CD4-positive, alpha-beta T cell treated with Interleukin-12 subunit alpha and Interleukin-12 subunit beta, for 1 hour (primary cell): ENCODE results near the gene KLHL26.

ENCODE experiments used
- DNase-seq: peaks from one replicate; pipeline ENCODE4 v3.0.0-alpha.2; 2020

KLHL26 gene

DNA sequence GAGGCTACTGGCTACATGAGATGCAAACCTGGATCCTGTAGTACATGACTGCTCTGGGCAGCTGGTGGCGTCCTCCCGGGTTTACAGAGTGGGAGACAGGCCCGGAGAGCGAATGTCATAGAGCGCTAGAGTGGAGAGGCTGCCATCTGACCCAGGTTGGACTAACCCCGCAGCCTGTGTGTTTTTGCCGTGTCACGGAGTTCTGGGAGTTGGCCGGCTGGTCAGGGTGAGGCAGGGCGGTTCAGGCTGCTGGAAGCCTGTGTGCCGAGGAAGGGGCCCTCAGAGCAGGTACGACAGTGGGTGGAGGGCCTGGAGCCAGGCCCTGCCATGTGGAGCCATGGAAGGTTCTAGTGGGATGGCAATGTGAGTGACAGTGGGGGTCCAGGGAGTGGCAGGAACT, 59.2 kb downstream of the KLHL26 start:
- DNase-seq = no peak

DNA sequence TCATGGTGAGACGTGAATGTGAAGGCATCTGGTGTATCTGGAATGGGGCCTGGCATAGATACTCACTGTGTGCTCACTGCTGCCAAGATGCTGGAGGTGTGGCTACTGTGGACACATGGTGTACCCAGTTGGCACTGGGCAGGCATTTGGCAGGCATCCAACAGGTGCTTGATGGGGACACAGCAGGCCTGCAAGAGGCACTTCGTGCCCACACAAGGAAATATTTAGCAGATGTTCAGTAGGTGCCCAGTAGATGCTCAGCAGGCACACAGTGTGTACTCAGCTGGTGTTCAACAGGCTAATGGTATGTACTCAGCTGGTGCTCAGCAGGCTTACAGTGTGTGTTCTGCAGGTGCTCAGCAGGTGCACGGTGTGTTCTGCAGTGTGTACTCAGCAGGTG, 60.9 kb downstream of the KLHL26 start:
- no peak for DNase-seq

DNA sequence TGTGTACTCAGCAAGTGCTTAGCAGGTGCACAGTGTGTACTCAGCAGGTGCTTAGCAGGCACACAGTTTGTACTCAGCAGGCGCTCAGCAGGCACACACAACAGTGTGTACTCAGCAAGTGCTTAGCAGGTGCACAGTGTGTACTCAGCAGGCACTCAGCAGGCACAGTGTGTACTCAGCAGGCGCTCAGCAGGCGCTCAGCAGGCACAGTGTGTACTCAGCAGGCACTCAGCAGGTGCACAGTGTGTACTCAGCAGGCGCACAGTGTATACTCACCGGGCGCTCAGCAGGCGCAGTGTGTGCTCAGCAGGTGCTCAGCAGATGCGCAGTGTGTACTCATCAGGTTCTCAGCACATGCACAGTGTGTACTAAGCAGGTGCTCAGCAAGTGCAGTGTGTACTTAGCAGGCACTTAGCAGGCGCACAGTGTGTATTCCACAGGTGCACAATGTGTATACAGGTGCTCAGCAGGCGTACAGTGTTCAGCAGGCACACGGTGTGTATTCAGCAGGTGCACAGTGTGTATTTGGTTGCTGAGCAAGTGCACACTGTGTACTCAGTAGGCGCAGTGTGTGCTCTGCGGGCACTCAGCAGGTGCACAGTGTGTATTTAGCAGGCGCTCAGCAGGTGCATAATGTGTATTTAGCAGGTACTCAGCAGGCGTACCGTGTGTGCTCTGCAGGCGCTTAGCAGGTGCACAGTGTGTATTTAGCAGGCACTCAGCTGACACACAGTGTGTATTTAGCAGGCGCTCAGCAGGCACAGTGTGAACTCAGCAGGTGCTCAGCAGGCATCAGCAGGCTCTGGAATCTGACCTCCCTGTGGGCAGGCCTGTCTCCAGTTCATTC, 61.7 kb downstream of the KLHL26 start:
- no peak for DNase-seq

DNA sequence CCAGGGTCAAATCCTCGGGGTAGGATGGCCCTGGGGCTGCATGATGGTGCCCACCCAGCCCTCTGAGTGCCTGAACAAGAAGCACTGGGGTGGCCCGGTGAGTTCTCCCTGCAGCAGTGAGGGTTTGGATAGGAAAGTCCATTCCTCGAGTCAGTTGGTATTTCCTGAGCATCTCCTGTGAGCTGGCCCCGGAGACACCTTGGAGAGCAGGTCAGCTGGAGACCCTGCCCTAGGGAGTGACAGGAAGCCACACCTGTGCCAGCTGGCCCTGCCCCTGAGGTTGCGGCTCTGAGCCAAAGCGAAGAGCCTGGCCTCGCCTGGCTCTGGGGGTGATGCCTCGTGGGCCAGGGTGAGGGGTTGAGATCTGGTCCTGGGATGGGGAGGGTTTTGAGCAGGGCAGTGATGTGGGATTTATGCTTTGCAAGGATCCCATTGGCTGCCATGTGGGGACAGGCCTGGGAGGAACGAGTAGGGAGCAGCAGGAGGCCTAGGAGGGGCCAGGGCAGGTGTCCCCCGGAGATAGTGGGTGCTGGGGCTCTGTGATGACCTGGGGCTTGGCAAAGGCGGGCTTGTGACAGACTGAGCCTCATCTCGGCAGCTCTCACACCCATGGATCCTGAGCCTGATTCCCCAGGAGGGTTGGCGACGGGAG, 62.7 kb downstream of the KLHL26 start:
- DNase-seq = peak; percentile 6

DNA sequence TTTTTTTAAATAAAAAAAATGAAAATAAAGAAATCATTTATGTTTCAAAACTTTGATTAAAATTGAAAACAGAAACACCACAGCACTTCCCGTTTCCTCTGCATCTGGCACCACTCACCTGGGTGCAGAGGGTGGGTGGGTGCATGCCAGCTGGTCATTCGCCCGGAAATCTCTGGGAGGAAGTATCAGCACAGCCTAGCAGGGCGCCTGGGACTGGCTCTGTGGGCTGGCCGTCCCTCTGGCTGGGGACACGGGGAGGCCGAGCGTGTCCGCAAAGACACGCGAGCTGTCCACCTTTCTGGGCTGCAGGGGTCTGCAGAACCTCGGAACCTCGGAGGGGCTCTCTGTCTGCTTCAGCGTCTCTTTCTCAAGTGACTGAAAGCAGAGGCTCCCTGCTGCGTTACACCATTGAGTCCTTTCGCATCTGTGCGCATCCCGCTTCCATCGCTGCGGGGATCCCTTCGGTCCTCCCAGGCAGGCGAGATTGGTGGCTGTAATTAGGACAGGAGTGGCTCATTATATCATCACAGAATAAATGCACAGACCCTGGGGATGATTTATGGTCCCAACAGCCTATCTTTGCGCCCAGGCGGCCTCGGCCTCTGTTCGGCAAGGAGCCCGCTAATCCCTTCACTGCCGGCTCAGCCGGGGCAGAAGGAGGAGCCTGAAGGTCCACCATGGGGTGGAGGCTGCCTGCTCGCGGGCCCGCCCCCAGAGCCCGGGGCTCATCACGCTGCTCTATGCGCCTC, 63.8 kb downstream of the KLHL26 start:
- peak; percentile 68 for DNase-seq

DNA sequence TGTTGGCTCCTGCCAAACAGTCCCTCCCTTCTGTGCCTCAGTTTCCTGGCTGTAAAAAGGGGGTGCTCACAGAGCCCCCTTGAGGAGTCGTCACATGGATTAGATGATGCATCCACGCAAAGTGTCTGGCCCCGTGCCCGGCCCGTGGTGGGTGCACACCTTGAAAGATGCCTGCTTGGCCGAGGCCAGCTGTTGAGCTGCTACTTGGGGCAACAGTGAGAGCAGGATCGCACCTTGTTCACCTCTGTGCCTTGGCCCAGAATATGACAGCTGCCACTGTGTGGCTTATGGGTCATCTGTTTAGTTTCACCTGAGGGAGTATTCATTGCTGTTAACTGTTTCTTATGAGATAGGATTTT, 64.4 kb downstream of the KLHL26 start:
- DNase-seq = no peak

DNA sequence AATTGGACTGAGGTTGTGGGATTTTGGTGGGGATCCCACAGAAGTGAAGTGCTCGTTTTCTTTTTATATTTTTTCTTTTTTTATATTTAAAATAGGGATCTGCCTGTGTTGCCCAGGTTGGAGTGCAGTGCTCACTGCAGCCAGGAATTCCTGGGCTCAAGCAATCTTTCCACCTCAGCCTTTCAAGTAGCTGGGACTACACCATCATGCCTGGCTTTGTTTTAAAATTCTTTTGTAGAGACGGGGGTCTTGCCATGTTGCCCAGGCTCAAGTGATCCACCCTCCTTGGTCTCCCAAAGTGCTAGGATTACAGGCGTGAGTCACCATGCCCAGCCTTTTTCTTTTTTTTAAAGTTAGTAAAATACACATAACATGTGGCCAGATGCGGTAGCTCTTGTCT, 67.2 kb downstream of the KLHL26 start:
- DNase-seq = no peak

DNA sequence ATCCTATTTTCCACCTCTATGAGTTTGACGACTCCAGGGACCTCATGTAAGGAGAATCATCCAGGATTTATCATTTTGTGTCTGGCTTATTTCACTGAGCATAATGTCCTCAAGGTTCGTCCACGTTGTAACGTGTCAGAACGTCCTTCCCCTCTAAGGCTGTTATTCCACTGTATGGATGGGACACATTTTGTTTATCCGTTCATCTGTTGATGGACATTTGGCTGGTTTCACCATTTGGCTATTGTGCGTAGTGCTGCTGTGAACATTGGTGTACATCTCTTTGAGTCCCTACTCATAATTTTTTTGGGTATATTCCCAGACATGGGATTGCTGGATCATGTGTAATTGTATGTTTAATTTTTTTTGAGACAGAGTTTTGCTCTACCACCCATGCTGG, 68.1 kb downstream of the KLHL26 start:
- no peak for DNase-seq

DNA sequence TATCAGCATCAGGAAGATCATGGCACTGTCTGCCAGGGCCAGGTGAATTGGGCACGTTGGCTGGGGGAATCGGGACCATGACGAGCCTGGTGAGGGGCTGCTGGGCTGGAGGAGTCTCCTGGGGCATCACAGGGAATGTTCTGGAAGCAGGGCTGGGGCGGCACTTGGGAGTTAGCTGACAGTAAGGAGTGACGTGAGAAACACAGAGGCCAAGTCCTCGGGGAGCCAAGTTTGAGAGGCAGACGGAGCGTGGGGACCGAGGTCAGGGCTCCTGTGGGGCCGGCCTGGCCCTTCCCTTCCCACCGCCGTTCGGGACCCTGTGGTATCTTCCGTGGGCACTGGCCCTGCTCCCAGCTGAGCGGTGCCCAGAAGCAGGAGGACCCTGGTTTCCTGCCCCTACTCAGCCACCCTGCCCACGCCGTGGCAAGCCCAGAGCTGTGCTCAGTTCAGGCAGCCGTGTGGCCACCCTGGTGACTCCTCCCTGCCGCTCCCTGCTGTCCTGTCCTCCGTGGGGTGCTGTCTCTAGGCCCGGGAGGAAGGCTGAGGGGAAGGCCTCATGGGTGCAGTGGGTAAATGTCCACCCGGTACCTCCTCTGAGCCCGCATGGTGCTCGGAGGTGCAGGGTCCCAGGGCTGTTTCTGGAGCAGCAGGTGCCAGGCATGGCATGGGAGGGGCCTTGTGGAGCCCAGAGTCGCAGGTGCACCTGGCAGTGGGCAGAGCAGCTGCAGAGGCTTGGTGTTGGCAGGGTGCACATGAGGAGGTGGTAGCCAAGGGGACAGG, 71.8 kb downstream of the KLHL26 start:
- DNase-seq = no peak

DNA sequence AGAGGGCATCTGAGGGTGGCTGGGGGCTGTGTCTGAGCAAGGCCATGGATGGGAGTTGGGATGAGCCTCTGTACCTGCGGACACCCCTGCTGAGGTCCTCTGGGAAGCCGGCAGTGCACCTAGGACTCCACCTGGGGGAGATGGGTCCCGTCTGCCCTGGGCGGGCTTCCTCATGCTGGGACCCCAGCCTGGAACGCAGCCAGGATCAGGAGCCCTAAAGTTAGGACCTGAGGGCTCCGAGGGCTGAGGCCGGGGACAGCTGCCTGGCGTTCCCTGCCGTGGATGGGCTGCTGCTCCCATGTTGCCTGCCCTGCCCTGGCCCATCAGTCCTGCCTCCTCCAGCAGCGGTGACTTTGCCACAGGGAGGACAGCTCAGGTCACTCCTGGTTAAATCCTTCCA, 72.7 kb downstream of the KLHL26 start:
- DNase-seq = no peak

DNA sequence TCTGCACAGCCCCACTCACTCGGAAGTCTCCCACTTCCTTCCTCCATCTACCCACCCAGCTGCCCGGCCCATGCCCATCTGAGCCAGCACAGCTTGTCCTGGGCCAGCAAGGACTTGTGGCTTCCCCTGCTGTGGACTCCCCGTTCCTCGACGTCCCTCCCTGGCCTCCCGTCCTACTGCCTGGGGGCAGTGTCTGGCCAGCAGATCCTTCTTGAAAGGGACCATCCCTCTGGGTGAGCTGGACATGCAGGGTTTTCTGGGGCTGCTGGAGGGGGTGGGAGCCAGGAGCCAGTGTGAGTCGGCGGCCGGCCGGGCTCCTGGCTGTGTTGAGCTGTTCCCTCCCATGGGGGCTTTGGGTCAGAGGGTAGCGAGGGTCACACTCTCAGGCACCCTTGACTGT, 73.4 kb downstream of the KLHL26 start:
- DNase-seq = no peak

DNA sequence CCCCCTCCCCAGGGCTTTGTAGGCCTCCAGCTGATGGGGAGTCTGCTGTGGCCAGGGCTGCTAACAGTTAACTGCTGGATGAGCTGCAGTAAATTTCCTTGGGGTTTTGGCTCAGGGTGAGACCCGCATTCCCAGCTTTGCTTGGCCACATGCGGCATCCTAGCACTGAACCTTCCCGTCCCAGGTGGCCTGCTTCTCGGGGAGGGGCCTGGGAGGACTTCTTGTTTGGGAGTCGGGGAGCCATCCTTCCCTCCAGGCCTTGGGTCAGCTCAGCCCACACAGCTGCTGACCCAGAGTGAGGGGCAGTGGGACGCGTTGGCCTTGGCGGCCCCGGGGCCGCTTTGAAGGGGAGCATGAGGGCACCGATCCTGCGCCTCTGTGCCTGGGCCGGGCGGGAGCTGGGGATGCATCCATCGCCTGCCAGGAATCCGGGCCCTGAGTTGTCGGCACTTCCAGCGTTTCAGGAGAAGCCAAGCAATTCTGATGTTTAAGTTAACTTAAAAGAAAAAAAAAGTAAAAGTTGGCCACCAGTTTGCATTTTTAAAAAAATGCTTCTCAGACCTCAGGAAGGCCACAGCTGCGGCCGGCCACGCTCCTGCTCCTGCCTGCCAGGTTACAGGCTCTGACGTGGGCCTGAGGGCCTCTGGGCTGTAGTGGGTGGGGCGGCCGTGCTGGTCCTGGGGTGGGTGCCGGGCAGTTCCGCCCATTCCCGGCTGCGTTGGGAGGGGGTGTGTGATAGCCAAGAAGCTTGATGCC, 74.3 kb downstream of the KLHL26 start:
- no peak for DNase-seq

DNA sequence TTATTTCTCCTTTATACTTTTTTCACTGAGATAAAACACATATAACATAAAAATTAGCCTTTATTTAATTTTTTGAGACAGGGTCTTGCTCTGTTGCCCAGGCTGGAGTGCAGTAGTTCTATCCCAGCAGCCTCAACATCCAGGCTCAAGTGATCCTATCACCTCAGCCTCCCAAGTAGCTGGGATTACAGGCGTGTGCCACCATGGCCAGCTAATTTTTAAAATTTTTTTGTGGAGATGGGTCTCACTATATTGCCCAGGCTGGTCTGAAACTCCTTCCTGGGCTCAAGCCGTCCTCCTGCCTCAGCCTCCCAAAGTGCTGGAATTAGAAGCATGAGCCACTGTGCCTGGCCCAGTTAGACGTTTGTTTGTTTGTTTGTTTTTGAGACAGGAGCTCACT, 75.1 kb downstream of the KLHL26 start:
- DNase-seq = no peak

DNA sequence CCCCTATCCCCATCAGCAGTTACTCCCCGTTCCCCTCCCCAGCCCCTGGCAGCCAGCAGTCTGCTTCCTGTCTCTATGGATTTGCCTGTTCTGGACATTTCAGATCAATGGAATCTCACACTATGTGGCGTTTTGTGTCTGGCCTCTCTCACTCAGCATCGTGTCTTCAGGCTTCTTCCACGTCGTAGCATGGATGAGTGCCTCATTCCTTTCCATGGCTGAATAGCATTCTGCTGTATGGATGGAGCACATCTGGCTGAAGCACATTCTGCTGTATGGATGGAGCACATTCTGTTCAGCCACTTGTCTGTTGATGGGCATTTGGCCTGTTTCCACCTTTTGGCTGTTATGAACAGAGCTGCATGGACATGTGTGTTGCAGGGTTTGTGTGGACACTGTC, 76.2 kb downstream of the KLHL26 start:
- no peak for DNase-seq

DNA sequence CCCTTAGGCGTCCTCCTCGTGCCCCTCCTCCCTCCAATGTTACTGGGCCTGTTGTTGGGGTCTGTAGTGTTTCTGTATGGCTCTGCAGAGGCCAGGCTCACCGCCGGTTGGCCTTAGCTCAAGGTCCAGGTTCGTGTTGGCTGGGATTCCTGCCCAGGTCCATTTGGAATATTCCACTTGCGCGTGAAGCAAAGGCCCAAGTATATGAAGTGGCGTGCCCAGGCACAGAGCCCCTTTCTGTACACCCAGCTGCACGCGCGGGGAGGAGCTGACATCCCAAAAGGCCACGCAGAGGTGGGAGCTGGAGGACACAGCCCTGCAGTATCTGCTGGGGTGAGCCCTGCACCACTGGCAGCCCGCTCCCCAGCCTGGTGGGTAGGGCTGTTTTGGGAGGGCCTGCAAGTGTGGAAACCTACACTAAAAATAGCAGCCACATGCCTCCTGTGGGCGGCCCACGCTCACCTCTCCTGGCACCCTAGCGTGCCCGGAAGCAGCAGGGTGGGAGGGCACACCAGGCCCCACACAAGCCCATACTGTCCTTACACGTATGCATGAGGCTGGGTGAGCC, 76.8 kb downstream of the KLHL26 start:
- no peak for DNase-seq

DNA sequence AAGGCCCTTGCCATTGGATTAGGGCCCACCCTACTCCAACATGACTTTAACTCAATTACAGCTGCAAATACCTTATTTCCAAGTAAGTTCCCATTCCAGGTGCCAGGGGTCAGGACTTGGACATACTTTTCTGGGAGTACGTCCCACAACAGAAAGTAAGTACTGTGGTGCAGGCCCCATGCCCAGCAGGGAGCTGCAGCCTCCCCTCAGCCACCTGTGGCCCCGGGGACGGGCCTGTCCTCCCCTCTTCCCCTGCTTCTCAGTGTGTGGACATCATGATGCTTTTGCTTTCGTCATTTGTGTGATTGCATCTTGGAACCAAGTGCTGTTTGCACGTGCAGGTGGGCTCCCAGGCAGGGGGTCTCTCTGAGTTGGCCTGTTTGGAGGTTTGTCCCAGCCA, 78.6 kb downstream of the KLHL26 start:
- no peak for DNase-seq

DNA sequence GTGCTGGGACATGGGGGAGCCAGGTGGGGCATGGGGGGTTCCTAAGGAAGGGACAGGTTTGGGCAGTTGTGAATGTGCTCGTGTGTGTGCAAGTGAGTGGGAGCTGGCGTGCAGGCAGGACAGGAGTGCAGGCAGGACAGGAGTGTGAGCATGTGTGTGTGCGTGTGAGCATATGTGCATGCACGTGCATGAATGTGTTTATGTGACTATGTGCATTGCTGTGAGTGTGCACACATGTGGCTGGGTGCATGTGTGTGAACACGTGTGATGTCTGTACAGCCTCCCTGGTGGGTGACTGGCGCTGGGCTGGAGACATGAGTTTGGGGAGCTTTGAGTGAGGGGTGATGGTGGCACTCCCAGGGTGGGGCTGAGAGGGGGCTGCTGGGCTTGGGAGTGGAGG, 80.0 kb downstream of the KLHL26 start:
- no peak for DNase-seq

DNA sequence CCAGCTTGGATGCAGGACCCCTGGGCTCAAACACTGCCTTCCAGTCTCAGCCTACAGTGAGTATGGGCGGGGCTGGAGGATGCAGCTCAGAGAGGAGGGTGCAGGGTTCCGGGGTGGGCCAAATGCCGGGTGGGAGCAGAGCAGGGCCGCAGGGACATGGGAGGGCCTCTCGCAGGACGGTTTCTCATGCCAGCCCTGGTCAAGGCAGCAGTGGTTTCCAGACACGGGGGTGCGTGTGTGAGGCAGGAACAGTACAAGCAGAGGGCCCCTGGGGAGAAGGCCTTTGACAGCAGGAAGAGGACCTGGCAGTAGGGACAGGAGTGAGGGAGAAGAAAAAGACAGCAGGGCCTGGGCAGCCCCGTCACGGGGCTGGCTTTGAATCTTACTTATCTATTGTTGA, 80.8 kb downstream of the KLHL26 start:
- no peak for DNase-seq

DNA sequence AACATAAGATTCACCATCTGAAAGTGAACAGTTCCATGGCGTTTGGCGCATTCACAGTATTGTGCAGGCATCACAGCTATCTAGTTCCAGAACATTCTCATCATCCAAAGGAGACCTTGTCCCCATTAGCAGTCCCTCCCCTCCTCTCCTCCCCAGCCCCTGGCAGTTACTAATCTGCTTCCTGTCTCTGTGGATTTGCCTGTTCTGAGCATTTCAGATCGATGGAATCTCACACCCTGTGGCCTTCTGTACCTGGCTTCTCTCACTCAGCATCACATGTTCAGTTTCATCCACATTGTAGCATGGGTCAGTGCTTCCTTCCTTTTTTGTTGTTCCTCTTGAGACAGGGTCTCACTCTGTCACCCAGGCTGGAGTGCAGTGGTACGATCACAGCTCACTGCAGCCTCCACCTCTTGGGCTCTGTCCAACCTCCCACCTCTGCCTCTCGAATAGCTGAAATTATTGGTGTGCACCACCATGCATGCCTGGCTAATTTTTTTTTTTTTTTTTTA, 81.2 kb downstream of the KLHL26 start:
- no peak for DNase-seq

DNA sequence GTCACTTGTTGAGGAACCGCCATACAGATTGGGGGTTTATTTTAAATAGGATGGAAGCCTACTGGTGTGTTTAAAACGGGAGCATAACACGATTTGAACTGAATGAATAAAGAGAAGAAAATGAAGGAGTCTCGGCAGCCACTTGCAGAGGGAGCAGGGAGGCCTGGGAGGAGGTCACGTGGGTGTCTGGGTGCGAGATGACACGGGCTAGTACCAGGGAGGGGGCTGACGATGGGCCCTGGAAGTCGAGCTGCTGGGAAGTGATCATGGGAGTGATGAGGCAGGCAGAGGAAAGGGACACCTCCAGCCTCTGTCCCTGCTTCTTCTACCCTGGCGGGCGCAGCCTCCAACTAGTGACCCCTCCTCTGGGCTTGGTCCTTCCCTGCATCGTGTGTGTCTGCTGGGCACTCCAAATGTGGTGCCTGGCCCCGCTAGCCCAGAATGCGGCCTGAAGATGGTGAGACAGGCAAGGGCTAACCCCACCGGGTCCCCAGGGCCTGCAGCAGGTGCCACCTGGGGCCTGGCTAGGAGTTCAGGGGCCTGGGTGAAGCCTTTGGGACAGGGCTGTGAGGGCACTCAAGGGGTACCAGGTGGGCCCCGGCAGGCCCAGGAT, 82.1 kb downstream of the KLHL26 start:
- no peak for DNase-seq

DNA sequence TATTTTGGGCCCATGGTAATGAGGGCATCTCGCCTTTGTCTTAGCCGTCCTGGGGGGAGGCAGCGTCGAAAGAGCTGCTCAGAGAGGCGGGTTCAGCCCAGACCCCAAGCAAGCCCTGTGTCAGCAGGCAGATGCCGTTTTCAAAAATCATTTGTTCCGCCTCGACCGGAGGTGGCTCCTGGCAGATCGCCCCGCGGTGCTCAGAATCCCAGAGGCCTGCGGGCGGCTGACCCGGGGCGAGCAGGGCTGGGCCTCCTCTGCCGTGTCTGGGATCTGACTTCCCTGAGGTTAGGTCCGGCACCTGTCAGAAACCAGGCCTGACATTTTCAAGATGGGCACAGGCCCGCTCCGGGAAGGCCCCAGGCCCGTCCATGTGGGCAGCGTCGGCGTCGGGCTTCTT, 82.7 kb downstream of the KLHL26 start:
- DNase-seq = no peak
